ENCODE results near the gene SYT8.

- TF ChIP-seq CTCF (IDR thresholded peaks at IDR 0.05), result no peak
- TF ChIP-seq POLR2A (IDR thresholded peaks at IDR 0.05), result no peak
Observed at GRCh38 chr11:1826552-1827094, 8.2 kb upstream of the SYT8 start.

Data from uterus (tissue), 2 donors.